ENCODE measurements around the gene DCAF5.

Gene DCAF5

GRCh38 chr14:69002069-69002468 is 150.8 kb downstream of the DCAF5 start:
- DNase-seq = no peak

- no peak for DNase-seq
Measured at GRCh38 chr14:69001375-69001774, 151.5 kb downstream of the DCAF5 start.
